H1 (cell line): ENCODE data around the gene KCNIP3. TPM values are rescaled to one million over a fixed set of nuclear protein-coding genes. Genes with fewer than 3 reads are reported as not detected.
"Not testable (repeated sequence)": the region's sequence is repeated elsewhere in the genome, so short reads cannot be mapped to it uniquely, and the experiment has no call there.

Source experiments
- CTCF ChIA-PET: fragments of 300-600 bp; sonication (Branson Sonifier 250); formaldehyde crosslinking; loops from one replicate; lab custom pipeline; 2021; ENCODE audit not compliant: partially characterized antibody; lab: Charles Lee
- POLR2A ChIA-PET: fragments of 300-600 bp; sonication (Branson Sonifier 250); formaldehyde crosslinking; loops from one replicate; lab custom pipeline; 2021; ENCODE audit warnings: inconsistent platforms; ENCODE audit not compliant: partially characterized antibody; lab: Charles Lee
- DNase-seq, 2 experiments: peaks; one replicate each; pipeline versions ENCODE4 v3.0.0 to v3.0.0-alpha.2; 2010 to 2022; ENCODE audit warnings: low spot score in 2 of 2, low read depth in 1 of 2, mixed read lengths in 1 of 2
- FAIRE-seq: peaks from 2 replicates; lab custom pipeline; 2011; peaks lifted over from hg19 to GRCh38; lab: Jason Lieb, UNC
- H2AFZ ChIP-seq: 2 replicates; pipeline ENCODE4 v1.8.1; 2012; ENCODE audit warnings: low read length, inconsistent platforms
- H2AK5ac ChIP-seq: 2 replicates; pipeline ENCODE4 v1.6.1; 2013; ENCODE audit warnings: low read depth, low read length
- H2BK120ac ChIP-seq: replicated peaks from 2 replicates; pipeline ENCODE3; 2013; ENCODE audit warnings: low read depth, low read length, inconsistent platforms
- H2BK12ac ChIP-seq: 2 replicates; pipeline ENCODE4 v1.6.1; 2013; ENCODE audit warnings: low read depth, low read length
- H2BK15ac ChIP-seq: 2 replicates; pipeline ENCODE4 v1.6.1; 2013; ENCODE audit warnings: low read length
- H2BK20ac ChIP-seq: 2 replicates; pipeline ENCODE4 v1.6.1; 2013; ENCODE audit warnings: low read length
- H2BK5ac ChIP-seq: 2 replicates; pipeline ENCODE4 v1.6.1; 2013; ENCODE audit warnings: low read depth, low read length
- H3K14ac ChIP-seq: 2 replicates; pipeline ENCODE4 v1.6.1; 2013; ENCODE audit warnings: inconsistent platforms; ENCODE audit not compliant: insufficient read length
- H3K18ac ChIP-seq: 2 replicates; pipeline ENCODE4 v1.6.1; 2013; ENCODE audit warnings: low read length; ENCODE audit errors: extremely low read depth
- H3K23ac ChIP-seq: 2 replicates; pipeline ENCODE4 v1.6.1; 2013; ENCODE audit warnings: inconsistent platforms; ENCODE audit not compliant: insufficient read length
- H3K23me2 ChIP-seq: 2 replicates; pipeline ENCODE4 v1.6.1; 2013; ENCODE audit warnings: low read depth, low read length
- H3K27ac ChIP-seq: 2 replicates; pipeline ENCODE4 v1.6.1; 2011; ENCODE audit warnings: low read depth, low read length, inconsistent platforms
- H3K27me3 ChIP-seq, 4 experiments: replicated peaks in 1 of 4; 1 replicate in 1 of 4; 2 replicates in 3 of 4; pipeline versions ENCODE4 v1.6.1 to v1.8.1; 2011 to 2013; ENCODE audit warnings: low read length in 3 of 4, mild to moderate bottlenecking in 3 of 4, inconsistent platforms in 2 of 4, mixed read lengths in 2 of 4, moderate library complexity in 1 of 4; ENCODE audit not compliant: control insufficient read depth in 3 of 4, insufficient read depth in 3 of 4; ENCODE audit errors: extremely low read depth in 1 of 4
- H3K36me3 ChIP-seq, 4 experiments: 2 replicates each; pipeline versions ENCODE4 v1.6.1 to v1.8.1; 2011 to 2013; ENCODE audit warnings: mild to moderate bottlenecking in 4 of 4, low read length in 3 of 4, moderate library complexity in 2 of 4, control low read depth in 1 of 4, inconsistent platforms in 1 of 4; ENCODE audit not compliant: insufficient read depth in 4 of 4, control insufficient read depth in 2 of 4
- H3K4ac ChIP-seq: replicated peaks from 2 replicates; pipeline ENCODE3; 2013; ENCODE audit warnings: low read length, low read depth, mixed read lengths, inconsistent platforms; ENCODE audit not compliant: insufficient read length
- H3K4me1 ChIP-seq, 4 experiments: replicated peaks in 1 of 4; 1 replicate in 1 of 4; 2 replicates in 3 of 4; pipeline versions ENCODE4 v1.6.1 to v1.8.1; 2011 to 2013; ENCODE audit warnings: low read length in 3 of 4, inconsistent platforms in 2 of 4, mixed read lengths in 1 of 4; ENCODE audit not compliant: insufficient read depth in 4 of 4, control insufficient read depth in 3 of 4
- H3K4me2 ChIP-seq, 2 experiments: 2 replicates each; pipeline versions ENCODE4 v1.6.1 to v1.8.1; 2011 to 2013; ENCODE audit warnings: low read depth in 2 of 2, low read length in 2 of 2, control low read depth in 1 of 2, inconsistent platforms in 1 of 2, mild to moderate bottlenecking in 1 of 2; ENCODE audit not compliant: insufficient read depth in 1 of 2
- H3K4me3 ChIP-seq, 4 experiments: fragments of 200-600, 300-600 bp in 1 of 4; sonication (generic), shearing (Covaris generic), sonication (Bioruptor Twin) in 1 of 4; 2 replicates each; pipeline versions ENCODE4 v1.5.1 to v1.8.1; 2011 to 2016; ENCODE audit warnings: low read length in 4 of 4, low read depth in 3 of 4, control low read depth in 2 of 4, inconsistent platforms in 2 of 4, mild to moderate bottlenecking in 2 of 4, mixed read lengths in 1 of 4, moderate library complexity in 1 of 4; ENCODE audit not compliant: insufficient read depth in 2 of 4; ENCODE audit errors: extremely low read depth in 1 of 4
- H3K56ac ChIP-seq: replicated peaks from 2 replicates; pipeline ENCODE3; 2013; ENCODE audit warnings: low read depth, mild to moderate bottlenecking, mixed read lengths, low read length, inconsistent platforms; ENCODE audit not compliant: insufficient read length
- H3K79me1 ChIP-seq: 2 replicates; pipeline ENCODE4 v1.6.1; 2013; ENCODE audit warnings: low read depth, low read length, control low read depth
- H3K79me2 ChIP-seq, 2 experiments: 2 replicates each; pipeline versions ENCODE4 v1.6.1 to v1.8.1; 2012 to 2013; ENCODE audit warnings: low read length in 2 of 2, mild to moderate bottlenecking in 2 of 2, inconsistent platforms in 1 of 2; ENCODE audit not compliant: insufficient read depth in 2 of 2, control insufficient read depth in 1 of 2
- H3K9ac ChIP-seq, 4 experiments: replicated peaks in 1 of 4; 1 replicate in 1 of 4; 2 replicates in 3 of 4; pipeline versions ENCODE4 v1.6.1 to v1.8.1; 2011 to 2013; ENCODE audit warnings: low read depth in 3 of 4, low read length in 3 of 4, control low read depth in 2 of 4, mild to moderate bottlenecking in 2 of 4, moderate library complexity in 2 of 4, inconsistent platforms in 1 of 4; ENCODE audit errors: extremely low read depth in 1 of 4
- H3K9me3 ChIP-seq, 2 experiments: 2 replicates each; pipeline versions ENCODE4 v1.6.1 to v1.8.1; 2012 to 2013; ENCODE audit warnings: mild to moderate bottlenecking in 2 of 2, moderate library complexity in 2 of 2, control low read depth in 1 of 2, inconsistent platforms in 1 of 2, low read depth in 1 of 2, low read length in 1 of 2, mixed read lengths in 1 of 2; ENCODE audit not compliant: insufficient read depth in 2 of 2
- H4K20me1 ChIP-seq, 2 experiments: replicated peaks in 1 of 2; 2 replicates each; pipeline versions ENCODE3 to v1.8.1; 2011 to 2013; ENCODE audit warnings: inconsistent platforms in 2 of 2, low read length in 2 of 2, mild to moderate bottlenecking in 1 of 2; ENCODE audit not compliant: insufficient read depth in 2 of 2, control insufficient read depth in 1 of 2
- H4K5ac ChIP-seq: 2 replicates; pipeline ENCODE4 v1.6.1; 2013; ENCODE audit warnings: low read length, low read depth, mixed read lengths, inconsistent platforms; ENCODE audit not compliant: insufficient read length
- H4K8ac ChIP-seq: 2 replicates; pipeline ENCODE4 v1.8.0; 2013; ENCODE audit warnings: mild to moderate bottlenecking, moderate library complexity, low read length, inconsistent platforms; ENCODE audit not compliant: insufficient read depth; ENCODE audit errors: extremely low read depth
- H4K91ac ChIP-seq: replicated peaks from 2 replicates; pipeline ENCODE3; 2013; ENCODE audit warnings: low read length, mixed read lengths, inconsistent platforms; ENCODE audit not compliant: insufficient read length
- CTCF ChIP-seq, 3 experiments: IDR thresholded peaks; 1 replicate in 2 of 3; 2 replicates in 1 of 3; pipeline versions ENCODE4 v1.5.1 to v1.6.1; 2011; ENCODE audit warnings: low read length in 3 of 3, mild to moderate bottlenecking in 3 of 3, inconsistent platforms in 2 of 3, low read depth in 1 of 3, moderate library complexity in 1 of 3; ENCODE audit not compliant: insufficient read depth in 1 of 3; ENCODE audit errors: control extremely low read depth in 1 of 3
- RAD21 ChIP-seq, 2 experiments: IDR thresholded peaks in 1 of 2; conservative IDR thresholded peaks in 1 of 2; 2 replicates each; pipeline ENCODE4 v1.6.1; 2011; ENCODE audit warnings: low read depth in 2 of 2, low read length in 2 of 2, improper control_type of control experiment in 1 of 2, inconsistent platforms in 1 of 2, mild to moderate bottlenecking in 1 of 2, moderate library complexity in 1 of 2
- WGBS, 2 experiments: shearing (Covaris generic) in 1 of 2; methylation state at CpG; one replicate each; pipeline versions ENCODE4 v1.1.6 to v1.1.7; 2013 to 2015; ENCODE audit warnings: low lambda C conversion rate in 2 of 2, mixed read lengths in 2 of 2, inconsistent platforms in 1 of 2, low coverage in 1 of 2, missing lambda C conversion rate in 1 of 2; ENCODE audit not compliant: insufficient replicate concordance in 2 of 2, insufficient coverage in 1 of 2, insufficient read length in 1 of 2; ENCODE audit errors: extremely low coverage in 1 of 2, missing lambda C conversion rate in 1 of 2; 5-methylcytosine and 5-hydroxymethylcytosine counted together
- polyA plus RNA-seq, 7 experiments: library from polyadenylated mRNA; depleted of rRNA in 3 of 7; stranded (reverse) in 5 of 7; unstranded in 2 of 7; fragments of >200 nt in 5 of 7; fragments of 200-250 nt in 2 of 7; gene quantifications; 1 replicate in 5 of 7; 2 replicates in 1 of 7; 4 replicates in 1 of 7; pipeline versions ENCODE4 v1.2.1 to v1.2.3, GENCODE V29; 2011 to 2013; ENCODE audit warnings: missing spikeins in 2 of 7, mixed read lengths in 2 of 7
- total RNA-seq: library from RNA; stranded (reverse); fragmentation: NEBNext Ultra II Directional; extraction: Animal tissue kit (Norgen Biotek cat#: 25700); gene quantifications from 2 replicates; pipeline ENCODE4 v1.2.1, GENCODE V29; 2021

KCNIP3 gene
- total and polyA plus RNA-seq, 2 of the 8 experiments (the other 6 are each of a cell fraction or from before 2014, with no cell fraction given), result 0.33 to 1.9 TPM

GRCh38 chr2:95414015-95414594, 117.0 kb downstream of the KCNIP3 start:
- not testable (repeated sequence) for H2BK120ac ChIP-seq, H2BK20ac ChIP-seq, H3K4me1 ChIP-seq, H3K18ac ChIP-seq, H3K23ac ChIP-seq, H2BK12ac ChIP-seq, H3K9me3 ChIP-seq, H3K56ac ChIP-seq, H4K20me1 ChIP-seq, H4K8ac ChIP-seq, H2AFZ ChIP-seq, FAIRE-seq, H3K27ac ChIP-seq, H3K14ac ChIP-seq, H3K79me2 ChIP-seq, H4K91ac ChIP-seq
- DNase-seq, result peak in 1 of 2 experiments; percentile 88
- CTCF ChIA-PET, result interaction anchor here (0.6 to 2.4 kb wide), 2 partner anchors 10 to 572 kb away, joined by 3 to 7 read pairs; no protein-coding TSS in a partner anchor
- TF ChIP-seq CTCF (IDR thresholded peaks at IDR 0.05; ENCODE audit: control extremely low read depth in 1 of 3, insufficient read depth in 1 of 3, low read depth in 1 of 3, low read length in 3 of 3) (peak; percentile 59 to 75 (median 69)), RAD21 (IDR thresholded peaks at IDR 0.05 in 1 of 2, conservative IDR thresholded peaks at IDR 0.05 in 1 of 2; ENCODE audit: low read depth in 2 of 2, low read length in 2 of 2) (peak; percentile 77 to 81)
- TF ChIP-seq, all 59 proteins: peak for 2; not testable (repeated sequence) for 57
- POLR2A ChIA-PET, H3K23me2 ChIP-seq, H2BK5ac ChIP-seq, H3K9ac ChIP-seq, H3K4me3 ChIP-seq, H3K27me3 ChIP-seq, H3K4me2 ChIP-seq, H2BK15ac ChIP-seq, H3K36me3 ChIP-seq, H2AK5ac ChIP-seq, H3K4ac ChIP-seq, H3K79me1 ChIP-seq, H4K5ac ChIP-seq: not testable (repeated sequence)
- WGBS, 2 experiments, result 43% methylated on average over 5 of the region's 9 CpGs; no CpG with 5 or more reads in 1 of the 2 experiments
